Epithelial cell of proximal tubule (primary cell): ENCODE results near the gene MED9. TPM values are rescaled to one million over a fixed set of nuclear protein-coding genes. Genes with fewer than 3 reads are reported as not detected.
"Not testable (repeated sequence)": the region's sequence is repeated elsewhere in the genome, so short reads cannot be mapped to it uniquely, and the experiment has no call there.

Experiments
- DNase-seq: peaks from one replicate; pipeline ENCODE4 v3.0.0-alpha.2; 2011; ENCODE audit warnings: low read depth
- H3K4me3 ChIP-seq: 2 replicates; pipeline ENCODE4 v1.5.1; 2011; ENCODE audit warnings: low read depth, mild to moderate bottlenecking, low read length
- total RNA-seq: library from RNA; depleted of rRNA; stranded (reverse); fragments of >200 nt; gene quantifications from 2 replicates; pipeline ENCODE4 v1.2.3, GENCODE V29; 2015
- TF ChIP-seq, protein P1 (sequence below): conservative IDR thresholded peaks from 2 replicates; pipeline ENCODE4 v1.5.1; 2012; ENCODE audit warnings: low read depth, mild to moderate bottlenecking, low read length

The MED9 gene
- total RNA-seq, 1 donor from 2014 or later: 11.8 TPM

- no peak overlapping the region for H3K4me3 ChIP-seq
- TF ChIP-seq, protein P1, sequence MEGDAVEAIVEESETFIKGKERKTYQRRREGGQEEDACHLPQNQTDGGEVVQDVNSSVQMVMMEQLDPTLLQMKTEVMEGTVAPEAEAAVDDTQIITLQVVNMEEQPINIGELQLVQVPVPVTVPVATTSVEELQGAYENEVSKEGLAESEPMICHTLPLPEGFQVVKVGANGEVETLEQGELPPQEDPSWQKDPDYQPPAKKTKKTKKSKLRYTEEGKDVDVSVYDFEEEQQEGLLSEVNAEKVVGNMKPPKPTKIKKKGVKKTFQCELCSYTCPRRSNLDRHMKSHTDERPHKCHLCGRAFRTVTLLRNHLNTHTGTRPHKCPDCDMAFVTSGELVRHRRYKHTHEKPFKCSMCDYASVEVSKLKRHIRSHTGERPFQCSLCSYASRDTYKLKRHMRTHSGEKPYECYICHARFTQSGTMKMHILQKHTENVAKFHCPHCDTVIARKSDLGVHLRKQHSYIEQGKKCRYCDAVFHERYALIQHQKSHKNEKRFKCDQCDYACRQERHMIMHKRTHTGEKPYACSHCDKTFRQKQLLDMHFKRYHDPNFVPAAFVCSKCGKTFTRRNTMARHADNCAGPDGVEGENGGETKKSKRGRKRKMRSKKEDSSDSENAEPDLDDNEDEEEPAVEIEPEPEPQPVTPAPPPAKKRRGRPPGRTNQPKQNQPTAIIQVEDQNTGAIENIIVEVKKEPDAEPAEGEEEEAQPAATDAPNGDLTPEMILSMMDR: no peak
- no peak for DNase-seq
Measured at GRCh38 chr17:17472333-17472920, 4.4 kb upstream of the MED9 start.

DNA sequence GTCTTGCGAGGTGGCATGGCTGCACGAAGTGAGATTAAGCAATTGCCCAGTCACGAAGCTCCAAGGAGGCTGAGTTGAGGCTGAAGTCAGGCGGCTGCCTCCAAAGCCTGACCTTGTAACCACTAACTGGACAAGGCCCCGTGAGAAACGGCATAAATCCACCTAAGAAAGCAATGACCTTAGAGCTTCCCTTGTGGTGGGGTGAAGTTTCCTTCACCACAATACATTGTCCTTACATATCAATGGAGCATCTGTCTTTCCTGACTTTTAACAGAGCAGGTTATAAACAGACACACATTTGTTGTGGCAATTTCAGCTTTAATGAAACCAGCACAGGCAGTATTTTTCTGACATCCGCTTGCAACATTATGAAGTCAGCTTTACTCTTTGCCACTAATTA lies 2.5 kb upstream of the MED9 start:
- TF ChIP-seq, protein P1: no peak
- DNase-seq: no peak
- no peak overlapping the region for H3K4me3 ChIP-seq

- DNase-seq: no peak
- TF ChIP-seq, protein P1: no peak
- no peak overlapping the region for H3K4me3 ChIP-seq
Measured at GRCh38 chr17:17479209-17479608, 2.4 kb downstream of the MED9 start.

- TF ChIP-seq, protein P1: no peak
- no peak for DNase-seq
Measured at GRCh38 chr17:17480593-17481148, 3.9 kb downstream of the MED9 start.

DNA sequence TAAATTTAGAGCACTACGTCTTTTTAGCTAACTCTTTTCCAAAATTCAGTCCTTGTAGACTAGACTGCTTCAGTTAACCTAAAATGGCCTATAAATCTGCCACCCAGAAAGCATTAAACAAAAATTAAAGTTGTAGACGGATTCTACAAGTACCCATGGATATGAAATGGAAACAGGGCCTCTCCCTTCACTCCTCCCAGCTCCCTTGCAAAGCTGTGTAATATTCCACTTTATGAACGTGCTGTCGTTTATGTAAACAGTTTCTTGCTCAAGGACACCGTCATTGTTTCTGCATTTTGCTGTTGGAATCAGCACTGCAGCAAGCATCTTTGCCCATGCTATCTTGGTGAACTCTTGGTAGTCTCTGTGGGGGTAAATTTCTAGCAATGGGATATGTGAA lies 5.1 kb downstream of the MED9 start:
- DNase-seq: no peak
- TF ChIP-seq, protein P1: no peak
- no peak overlapping the region for H3K4me3 ChIP-seq

More at GRCh38 chr17:17480593-17481148, 3.9 kb downstream of the MED9 start:
- H3K4me3 ChIP-seq: no peak overlapping the region

DNA sequence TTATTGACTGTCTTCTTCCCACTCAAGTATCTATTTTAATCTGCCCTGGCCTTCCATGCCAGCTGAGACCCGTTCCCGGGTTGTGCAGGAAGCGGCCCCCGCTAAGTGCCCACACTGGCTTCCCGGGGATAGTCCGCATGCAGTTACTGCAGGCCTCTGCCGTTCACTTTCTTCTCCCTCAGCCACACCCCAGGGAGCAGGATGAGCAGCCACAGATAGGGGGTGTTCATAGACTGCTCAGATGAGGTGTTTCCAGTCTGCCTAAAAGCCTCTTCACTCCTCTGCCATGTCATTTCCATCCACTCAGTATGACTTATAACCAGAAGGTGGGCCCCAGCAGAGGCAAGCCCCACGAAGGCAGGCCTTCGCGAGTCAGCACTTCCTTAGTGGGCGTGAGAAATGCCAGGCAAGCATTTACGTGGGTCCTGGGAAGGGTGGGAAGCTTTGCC lies 7.7 kb downstream of the MED9 start:
- TF ChIP-seq, protein P1: no peak

GRCh38 chr17:17485420-17485819 lies 8.6 kb downstream of the MED9 start:
- TF ChIP-seq, protein P1: no peak
- no peak overlapping the region for H3K4me3 ChIP-seq
- DNase-seq: no peak

More for the DNA sequence above, 7.7 kb downstream of the MED9 start:
- DNase-seq: no peak
- no peak overlapping the region for H3K4me3 ChIP-seq

GRCh38 chr17:17486416-17486815 lies 9.6 kb downstream of the MED9 start:
- not testable (repeated sequence) for H3K4me3 ChIP-seq, DNase-seq
